PFSK-1 (cell line): ENCODE measurements around the gene RNF126.

Experiments used
- FOXP2 ChIP-seq: optimal IDR thresholded peaks from 2 replicates; pipeline ENCODE3; 2011; ENCODE audit warnings: borderline replicate concordance, control low read depth, inconsistent platforms; ENCODE audit not compliant: insufficient read depth; ENCODE audit errors: extremely low read length, extremely low read depth
- POLR2AphosphoS5 ChIP-seq: IDR thresholded peaks from 2 replicates; pipeline ENCODE4 v1.6.1; 2012; ENCODE audit warnings: low read depth, mild to moderate bottlenecking, control low read depth, low read length, moderate library complexity
- SIN3A ChIP-seq: IDR thresholded peaks from 2 replicates; pipeline ENCODE4 v1.6.1; 2012; ENCODE audit warnings: mild to moderate bottlenecking, low read length, moderate library complexity, borderline replicate concordance; ENCODE audit not compliant: insufficient read depth
- TAF1 ChIP-seq: IDR thresholded peaks from 2 replicates; pipeline ENCODE4 v1.6.1; 2012; ENCODE audit warnings: low read length, control low read depth, borderline replicate concordance; ENCODE audit not compliant: insufficient read depth
- TF ChIP-seq, protein P1 (sequence below), 2 experiments: IDR thresholded peaks; 2 replicates each; pipeline versions ENCODE4 v1.6.1 to v1.8.0; 2011 to 2012; ENCODE audit warnings: low read depth in 2 of 2, low read length in 2 of 2, control low read depth in 1 of 2, inconsistent platforms in 1 of 2, mild to moderate bottlenecking in 1 of 2, moderate library complexity in 1 of 2; ENCODE audit not compliant: insufficient read depth in 1 of 2

RNF126 gene

DNA sequence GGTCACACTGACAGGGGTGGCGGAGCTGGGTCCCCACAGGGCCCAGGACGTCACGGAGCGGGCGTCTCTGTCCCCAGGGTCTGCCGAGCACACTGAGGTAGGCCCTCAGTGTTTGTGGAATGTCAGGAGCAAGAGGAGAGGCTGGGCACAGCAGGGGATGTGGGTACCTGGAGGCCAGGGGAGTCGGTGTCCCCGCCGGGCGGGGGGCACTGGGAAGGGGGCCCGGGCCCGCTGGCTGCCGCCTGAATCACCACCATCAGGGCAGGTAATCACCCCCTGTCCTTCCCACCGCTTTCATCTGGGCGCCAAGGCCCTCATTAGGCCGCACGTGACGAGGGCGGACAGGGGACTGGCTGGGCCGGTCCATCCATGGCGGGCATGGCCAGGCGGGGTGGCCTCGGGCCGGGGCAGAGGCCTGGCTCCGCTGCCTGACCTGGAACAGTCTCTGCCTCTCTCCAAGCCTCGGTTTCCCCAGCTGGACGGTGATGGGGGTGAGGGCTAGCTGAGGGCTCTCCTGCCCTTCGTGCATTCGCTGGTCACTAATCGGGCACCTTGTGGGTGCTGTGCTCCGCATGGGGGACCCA lies 22.3 kb downstream of the RNF126 start:
- TF ChIP-seq, protein P1, sequence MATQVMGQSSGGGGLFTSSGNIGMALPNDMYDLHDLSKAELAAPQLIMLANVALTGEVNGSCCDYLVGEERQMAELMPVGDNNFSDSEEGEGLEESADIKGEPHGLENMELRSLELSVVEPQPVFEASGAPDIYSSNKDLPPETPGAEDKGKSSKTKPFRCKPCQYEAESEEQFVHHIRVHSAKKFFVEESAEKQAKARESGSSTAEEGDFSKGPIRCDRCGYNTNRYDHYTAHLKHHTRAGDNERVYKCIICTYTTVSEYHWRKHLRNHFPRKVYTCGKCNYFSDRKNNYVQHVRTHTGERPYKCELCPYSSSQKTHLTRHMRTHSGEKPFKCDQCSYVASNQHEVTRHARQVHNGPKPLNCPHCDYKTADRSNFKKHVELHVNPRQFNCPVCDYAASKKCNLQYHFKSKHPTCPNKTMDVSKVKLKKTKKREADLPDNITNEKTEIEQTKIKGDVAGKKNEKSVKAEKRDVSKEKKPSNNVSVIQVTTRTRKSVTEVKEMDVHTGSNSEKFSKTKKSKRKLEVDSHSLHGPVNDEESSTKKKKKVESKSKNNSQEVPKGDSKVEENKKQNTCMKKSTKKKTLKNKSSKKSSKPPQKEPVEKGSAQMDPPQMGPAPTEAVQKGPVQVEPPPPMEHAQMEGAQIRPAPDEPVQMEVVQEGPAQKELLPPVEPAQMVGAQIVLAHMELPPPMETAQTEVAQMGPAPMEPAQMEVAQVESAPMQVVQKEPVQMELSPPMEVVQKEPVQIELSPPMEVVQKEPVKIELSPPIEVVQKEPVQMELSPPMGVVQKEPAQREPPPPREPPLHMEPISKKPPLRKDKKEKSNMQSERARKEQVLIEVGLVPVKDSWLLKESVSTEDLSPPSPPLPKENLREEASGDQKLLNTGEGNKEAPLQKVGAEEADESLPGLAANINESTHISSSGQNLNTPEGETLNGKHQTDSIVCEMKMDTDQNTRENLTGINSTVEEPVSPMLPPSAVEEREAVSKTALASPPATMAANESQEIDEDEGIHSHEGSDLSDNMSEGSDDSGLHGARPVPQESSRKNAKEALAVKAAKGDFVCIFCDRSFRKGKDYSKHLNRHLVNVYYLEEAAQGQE (IDR thresholded peaks at IDR 0.05; ENCODE audit: insufficient read depth in 1 of 2, low read depth in 2 of 2, low read length in 2 of 2) = no peak
- TF ChIP-seq FOXP2 (no peak), SIN3A (no peak), TAF1 (no peak), POLR2AphosphoS5 (no peak)

DNA sequence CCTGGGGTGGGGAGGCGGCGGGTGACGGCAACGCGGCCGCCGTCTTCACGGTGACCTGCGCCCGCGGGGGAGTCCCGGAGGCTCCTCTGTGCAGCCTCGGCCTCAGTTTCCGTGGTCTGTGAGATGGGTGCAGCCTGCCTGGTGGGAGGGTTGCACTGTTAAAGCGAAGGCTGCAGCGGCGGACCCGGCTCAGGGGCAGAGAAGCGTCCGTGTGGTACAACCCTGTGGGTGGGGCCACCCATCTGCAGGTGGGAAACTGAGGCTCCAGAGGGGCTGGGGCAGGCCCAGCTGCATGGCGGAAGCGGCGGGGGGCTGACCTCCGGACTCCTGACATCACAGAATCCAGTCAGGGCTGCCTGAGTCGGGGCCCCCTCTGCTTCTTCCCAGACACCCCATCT lies 22.9 kb downstream of the RNF126 start:
- no peak for TF ChIP-seq TAF1

DNA sequence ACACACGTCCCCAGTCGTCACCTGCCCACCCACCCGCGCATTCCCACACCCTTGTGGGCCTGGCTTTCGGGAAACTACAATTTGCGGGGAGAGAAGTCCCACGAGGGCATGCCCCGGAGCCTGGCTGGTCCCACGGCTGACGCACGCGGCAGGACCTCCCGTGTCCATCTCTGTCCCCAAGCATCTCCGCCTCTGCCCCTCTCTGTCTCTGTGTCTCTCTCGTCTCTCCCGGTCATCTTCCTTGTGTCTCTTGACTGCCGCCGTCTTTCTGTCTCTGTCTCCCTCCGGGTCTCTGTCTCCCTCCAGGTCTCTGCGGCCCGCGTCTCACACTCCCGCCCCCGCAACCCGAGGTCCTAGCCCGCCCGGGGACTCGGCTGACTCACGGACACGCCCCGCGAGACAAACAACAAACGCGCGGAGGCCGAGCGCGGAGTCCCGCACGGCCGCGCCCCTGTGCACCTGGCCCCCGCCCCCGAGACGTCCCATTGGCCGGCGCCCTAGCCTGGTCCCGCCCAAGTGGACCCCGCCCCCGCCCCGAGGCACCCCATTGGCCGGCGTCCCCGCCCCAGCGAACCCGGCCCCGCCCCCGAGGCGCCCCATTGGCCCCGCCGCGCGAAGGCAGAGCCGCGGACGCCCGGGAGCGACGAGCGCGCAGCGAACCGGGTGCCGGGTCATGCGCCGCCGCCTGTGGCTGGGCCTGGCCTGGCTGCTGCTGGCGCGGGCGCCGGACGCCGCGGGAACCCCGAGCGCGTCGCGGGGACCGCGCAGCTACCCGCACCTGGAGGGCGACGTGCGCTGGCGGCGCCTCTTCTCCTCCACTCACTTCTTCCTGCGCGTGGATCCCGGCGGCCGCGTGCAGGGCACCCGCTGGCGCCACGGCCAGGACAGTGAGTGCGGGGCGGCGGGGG lies 23.5 kb downstream of the RNF126 start, which contains the start of gene FGF22:
Gene FGF22, plus strand, starts transcription at position 627 of the 908 bp plus-strand sequence. Its CDS starts 47 bp downstream, at position 674.
- TF ChIP-seq POLR2AphosphoS5 (no peak), SIN3A (no peak)

DNA sequence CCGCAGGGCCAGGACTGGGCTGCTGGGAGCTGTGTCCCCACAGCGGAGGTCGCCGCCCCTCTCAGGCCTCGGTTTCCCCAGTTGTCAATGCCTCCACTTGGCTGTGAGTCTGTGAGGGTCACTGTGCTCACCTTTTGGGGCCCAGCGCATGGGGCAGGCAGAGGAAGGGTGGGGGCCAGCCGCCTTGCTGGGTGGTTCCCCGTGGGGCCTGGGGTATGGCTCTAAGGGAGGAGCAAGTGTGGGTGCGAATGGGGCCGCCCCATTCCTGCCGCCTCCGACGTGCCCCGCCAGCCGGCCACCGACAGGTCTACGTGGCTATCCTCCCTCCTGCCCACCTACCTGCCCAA lies 24.1 kb downstream of the RNF126 start:
- TF ChIP-seq FOXP2 (no peak), POLR2AphosphoS5 (no peak), TAF1 (no peak), SIN3A (no peak)
- TF ChIP-seq, protein P1 (IDR thresholded peaks at IDR 0.05; ENCODE audit: insufficient read depth in 1 of 2, low read depth in 2 of 2, low read length in 2 of 2) = no peak

DNA sequence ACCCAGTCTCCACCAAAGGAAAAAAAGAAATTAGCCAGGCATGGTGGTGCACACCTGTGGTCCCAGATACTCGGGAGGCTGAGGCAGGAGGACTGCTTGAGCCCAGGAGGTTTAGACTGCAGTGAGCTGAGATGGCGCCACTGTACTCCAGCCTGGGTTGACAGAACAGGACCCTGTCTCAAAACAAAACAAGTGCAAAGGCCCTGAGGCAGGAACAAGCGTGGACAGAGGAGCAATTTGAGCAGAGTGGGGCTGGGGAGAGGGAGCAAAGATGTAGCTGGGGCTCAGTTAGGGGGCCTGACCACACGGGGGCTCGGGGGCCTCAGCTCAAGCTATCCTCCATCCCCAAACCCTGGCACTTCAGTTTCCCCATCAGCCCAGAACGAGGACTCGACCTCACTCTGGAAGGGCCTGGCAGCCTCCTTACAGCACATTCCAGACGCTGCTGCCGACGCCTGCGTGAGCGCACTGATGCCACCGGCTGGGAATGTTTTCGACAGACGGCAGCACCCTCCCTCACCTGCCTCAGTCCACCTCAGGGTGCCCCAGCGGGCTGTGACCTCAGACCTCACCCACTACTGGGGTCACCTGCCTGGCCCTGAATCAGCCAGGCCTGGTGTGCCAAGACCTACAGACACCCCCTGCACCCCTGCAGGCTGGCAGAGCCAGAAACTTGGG lies 27.9 kb downstream of the RNF126 start:
- TF ChIP-seq POLR2AphosphoS5 = no peak
- TF ChIP-seq SIN3A = no peak
- TF ChIP-seq FOXP2 = no peak
- TF ChIP-seq, protein P1 (IDR thresholded peaks at IDR 0.05; ENCODE audit: insufficient read depth in 1 of 2, low read depth in 2 of 2, low read length in 2 of 2) = no peak
- TF ChIP-seq TAF1 = no peak
